Activated CD4-positive, alpha-beta T cell treated with anti-CD3 and anti-CD28 coated beads, Interleukin-2, amount 50 U/mL, for 24 hours (primary cell): ENCODE measurements around the gene TBC1D9B.
"Not testable (repeated sequence)": the region's sequence is repeated elsewhere in the genome, so short reads cannot be mapped to it uniquely, and the experiment has no call there.

Source experiments
- DNase-seq, 2 donors: peaks; one replicate each; pipeline ENCODE4 v3.0.0-alpha.2; 2020; ENCODE audit warnings: low read depth in 1 of 2, low spot score in 1 of 2

Gene TBC1D9B

DNA sequence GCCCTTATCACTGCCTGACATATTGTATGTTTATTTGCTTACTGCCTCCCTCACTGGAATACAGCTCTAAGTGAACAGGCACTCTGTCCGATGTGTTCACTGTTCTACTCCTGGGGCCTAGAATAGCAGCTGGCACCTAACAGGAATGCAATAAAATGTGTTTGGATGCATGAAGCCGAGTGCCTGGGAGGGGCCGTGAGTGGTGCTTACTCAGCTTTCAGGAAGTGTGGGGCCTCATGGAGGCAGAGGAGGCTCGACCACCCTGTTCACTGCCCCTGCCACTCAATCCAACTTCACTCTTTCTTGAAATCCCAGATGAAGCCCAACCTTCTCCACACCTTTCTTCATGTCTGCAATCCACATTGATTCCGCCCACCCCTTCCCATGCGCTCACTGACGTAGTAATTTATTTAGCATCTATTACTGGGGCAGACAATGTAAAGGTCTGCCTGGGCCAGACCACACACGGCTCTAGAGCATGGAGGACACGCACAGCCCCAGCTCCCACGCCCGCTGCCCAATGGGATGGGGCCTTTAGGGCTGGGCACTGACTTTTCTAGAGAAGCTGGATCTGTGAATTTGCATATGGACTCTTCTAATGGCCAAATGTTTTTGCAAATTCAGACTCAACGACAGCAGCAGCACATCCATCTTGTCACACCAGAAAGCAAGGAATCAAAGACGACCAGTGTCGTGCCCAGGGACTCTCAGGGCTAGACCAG, 21.3 kb downstream of the TBC1D9B start:
- DNase-seq, result no peak

DNA sequence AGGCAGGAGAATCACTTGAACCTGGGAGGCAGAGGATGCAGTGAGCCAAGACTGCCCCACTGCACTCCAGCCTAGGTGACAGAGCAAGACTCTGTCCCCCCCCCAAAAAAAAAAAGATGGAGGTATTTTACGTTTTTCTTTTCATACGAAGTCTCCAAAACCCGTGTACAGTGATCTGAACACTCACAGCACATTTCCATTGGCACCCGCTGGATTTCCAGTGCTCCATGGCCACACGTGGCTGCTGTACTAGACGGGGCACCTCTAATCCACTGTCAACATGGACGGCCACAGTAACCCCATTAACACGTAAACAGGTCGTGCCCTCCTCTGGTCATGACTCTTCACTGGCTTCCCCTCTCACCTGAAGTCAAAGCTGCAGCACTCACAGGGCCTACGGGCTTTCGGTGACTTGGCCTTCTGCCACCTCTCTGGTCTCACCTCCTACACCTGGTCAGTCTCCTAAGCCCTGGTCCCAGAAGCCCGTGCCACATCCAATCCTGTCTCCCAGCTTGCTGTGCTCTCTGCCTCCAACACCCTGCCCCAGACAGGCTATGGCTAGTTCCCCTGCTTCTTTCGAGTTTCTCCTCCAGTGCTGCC, 22.1 kb downstream of the TBC1D9B start:
- DNase-seq, result no peak

DNA sequence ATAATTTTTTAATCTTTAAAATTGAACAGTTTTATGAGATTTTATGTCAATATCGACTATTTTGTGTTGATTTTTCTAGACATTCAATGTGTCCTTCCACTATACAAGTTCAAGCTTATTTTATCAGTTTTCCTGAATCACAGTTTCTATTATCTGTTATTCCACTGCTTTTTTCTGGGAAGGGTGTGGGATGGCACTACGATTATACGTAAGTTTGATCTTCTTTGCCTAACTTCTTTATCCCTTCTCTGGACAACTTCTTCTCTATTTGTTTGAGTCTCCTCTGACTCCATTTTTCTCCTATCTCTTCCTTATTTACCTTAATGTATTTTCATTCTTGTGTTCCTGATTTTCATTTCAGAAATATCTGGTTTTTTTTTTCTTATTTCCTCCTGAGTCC, 24.5 kb downstream of the TBC1D9B start:
- DNase-seq, result no peak

DNA sequence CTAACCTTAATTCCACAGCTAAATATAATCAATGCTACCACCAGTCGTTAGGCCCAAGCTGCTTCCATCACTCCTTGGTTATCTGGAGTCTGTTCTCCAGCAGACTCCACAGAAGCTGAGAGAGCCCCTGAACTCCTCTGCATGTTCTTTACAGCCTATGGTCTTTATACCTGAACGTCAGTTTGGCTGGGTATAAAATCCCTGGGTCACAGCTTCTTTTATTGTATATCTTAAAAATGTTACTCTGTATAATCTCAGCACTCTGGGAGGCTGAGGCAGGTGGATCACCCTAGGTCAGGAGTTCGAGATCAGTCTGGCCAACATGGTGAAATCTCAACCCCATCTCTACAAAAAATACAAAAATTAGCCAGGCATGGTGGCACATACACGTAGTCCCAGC, 25.4 kb downstream of the TBC1D9B start:
- no peak for DNase-seq

DNA sequence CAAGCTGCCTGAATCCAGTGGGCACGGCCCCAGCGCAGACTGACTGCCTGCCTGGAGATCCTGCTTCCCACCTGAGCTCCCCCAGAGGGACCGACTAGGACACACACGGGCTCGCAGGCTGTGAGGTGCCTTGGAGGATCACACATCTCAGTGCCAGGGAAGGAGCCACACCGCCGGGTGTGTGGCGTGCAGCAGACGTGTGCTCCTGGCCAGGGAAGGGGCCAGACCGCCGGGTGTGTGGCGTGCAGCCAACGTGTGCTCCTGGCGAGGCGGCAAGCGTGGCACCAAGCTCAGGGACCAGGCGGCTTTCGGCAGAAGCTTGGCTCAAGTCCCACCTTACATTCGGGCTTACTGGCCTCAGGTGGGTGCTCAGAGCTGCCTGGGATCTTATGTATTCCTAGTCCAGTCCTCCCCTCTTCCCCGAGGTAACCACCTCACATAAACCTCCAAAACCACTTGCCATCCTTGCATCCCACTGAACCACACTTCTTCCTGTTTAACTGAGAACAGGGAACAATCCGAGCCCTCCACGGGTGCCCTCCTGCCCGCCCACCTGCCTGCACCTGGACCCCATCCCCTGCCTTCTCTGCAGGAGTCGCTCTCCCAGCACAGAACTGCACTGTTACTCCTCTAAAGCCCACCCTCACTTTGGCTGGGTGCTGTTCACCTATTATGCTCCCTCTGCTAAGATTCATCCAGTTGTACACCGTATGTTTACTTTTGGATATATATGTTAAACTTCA, 26.7 kb downstream of the TBC1D9B start:
- no peak for DNase-seq

DNA sequence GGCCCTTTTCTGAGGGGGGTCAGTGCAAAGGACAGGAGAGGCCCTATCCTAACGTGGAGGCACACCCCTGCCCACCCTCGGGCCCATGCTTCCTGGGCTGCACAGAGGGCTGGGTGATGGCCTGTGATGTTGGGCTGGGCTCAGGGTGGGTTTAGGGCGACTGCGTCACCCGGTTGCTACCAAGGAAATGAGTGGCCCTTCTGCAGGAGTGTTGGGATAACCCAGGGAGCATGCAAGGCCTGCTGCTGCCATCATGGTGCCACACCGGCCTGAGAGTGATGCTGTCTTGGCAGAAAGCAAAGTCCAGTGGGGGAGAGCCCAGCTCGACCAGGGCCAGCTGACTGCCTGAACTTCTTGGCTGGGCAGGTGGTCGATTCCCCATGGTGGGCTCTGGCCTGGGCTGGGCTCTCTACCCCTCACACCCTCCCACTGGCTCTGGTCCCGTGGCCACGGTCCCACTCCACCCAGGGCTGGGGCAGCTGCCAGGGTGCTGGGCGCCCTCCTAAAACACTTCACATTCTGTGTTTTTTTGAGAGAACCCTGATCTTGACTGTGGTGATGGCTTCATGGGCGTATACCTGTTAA, 27.5 kb downstream of the TBC1D9B start:
- DNase-seq, result no peak

DNA sequence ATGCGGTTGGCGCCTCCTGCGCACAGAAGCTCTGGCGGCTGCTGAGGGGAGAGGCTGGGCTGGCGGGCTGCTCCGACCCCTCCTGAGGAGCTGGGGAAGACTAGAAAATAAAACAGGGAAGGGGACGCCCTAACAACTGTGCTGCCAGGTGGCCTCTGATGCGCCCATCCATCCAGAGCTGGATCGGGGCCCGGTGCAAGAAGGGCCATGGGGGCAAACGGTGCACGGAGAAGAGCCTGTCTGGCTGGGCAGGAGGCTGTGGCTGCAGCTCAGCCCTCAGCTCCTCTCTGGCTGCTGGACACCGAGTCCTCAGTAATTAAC, 28.0 kb downstream of the TBC1D9B start:
- DNase-seq, result no peak

DNA sequence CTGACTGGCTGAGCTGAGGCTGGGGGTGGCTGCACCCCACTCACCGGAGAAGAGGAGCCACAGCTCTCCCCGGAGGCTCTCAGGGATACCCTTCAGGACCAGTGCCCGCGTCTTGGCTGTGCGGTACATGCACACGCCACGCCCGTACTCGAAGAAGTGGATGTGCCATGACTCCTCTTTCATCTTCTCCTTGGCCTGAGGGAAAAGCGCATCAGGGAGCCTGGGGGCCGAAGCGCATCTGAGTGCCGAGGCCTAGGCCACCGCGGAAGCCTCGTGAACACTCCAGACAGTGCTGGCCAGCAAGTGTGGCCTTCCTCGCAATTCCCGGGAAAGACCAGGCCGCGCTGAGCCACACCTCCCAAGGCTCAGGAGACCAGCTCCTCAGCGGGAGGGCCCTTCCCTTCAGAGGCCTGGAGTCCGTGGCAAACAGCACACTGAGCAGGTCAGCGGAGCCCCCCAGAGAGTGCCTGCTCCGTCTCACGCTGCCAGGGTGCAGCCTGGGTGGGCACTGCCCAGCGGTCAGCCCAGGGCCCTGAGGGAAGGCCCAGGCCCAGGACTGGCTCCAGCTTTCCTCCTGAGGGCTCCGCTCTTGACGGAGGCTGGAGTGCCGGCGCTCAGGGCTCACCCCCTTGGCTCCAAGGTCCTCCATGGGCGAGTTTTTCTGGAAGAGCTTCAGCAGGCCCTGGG, 28.6 kb downstream of the TBC1D9B start:
- no peak for DNase-seq

DNA sequence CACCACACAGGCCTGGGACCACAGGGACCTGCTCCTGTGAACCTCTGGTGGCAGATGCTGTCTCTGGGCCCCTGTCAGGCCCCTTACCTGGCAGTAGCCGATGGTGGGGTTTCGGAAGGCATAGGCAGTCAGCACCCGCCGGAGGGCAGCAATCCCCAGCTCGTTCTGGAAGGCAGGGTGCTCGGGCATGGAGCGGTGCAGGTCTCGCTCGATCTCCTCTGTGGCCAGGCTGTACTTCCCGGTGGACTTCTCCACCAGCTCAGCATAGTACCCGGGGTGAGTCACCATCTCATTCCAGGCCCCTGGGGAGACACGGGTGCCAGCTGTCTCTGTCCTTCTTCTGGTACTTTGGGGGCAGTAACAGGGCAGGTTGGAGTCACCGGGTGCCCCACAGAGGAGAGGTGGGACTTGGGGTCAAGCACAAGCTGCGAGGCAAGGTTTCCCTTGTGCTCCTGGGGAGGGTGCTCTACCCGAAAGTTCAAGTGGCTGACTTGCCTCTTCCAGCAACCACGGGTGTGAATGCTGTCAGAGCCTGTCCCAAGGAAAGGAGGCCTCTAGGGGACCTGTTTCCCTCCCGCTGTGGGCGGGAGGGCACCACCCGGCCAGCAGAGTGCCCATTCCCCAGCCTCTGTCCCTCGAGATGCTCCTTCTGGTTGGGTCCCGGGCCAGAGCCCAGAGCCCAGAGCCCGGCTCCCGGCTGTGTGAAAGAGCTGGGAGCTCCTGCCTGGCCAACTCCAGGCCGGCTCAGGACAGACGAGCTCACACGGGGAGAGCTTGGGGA, 29.3 kb downstream of the TBC1D9B start:
- DNase-seq, result no peak

DNA sequence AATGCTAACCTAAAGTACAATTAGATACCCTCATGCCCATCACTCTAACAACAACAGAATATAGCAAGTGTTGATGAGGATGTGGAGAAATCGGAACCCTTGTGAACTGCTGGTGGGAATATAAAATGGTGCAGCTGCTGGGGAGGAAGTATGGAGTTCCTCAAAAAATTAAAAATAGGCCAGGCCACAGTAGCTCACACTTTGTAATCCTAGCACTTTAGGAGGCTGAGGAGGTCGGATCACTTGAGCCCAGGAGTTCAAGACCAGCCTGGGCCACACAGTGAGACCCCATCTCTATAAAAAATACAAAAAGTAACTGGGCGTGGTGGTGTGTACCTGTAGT, 31.1 kb downstream of the TBC1D9B start:
- no peak for DNase-seq

DNA sequence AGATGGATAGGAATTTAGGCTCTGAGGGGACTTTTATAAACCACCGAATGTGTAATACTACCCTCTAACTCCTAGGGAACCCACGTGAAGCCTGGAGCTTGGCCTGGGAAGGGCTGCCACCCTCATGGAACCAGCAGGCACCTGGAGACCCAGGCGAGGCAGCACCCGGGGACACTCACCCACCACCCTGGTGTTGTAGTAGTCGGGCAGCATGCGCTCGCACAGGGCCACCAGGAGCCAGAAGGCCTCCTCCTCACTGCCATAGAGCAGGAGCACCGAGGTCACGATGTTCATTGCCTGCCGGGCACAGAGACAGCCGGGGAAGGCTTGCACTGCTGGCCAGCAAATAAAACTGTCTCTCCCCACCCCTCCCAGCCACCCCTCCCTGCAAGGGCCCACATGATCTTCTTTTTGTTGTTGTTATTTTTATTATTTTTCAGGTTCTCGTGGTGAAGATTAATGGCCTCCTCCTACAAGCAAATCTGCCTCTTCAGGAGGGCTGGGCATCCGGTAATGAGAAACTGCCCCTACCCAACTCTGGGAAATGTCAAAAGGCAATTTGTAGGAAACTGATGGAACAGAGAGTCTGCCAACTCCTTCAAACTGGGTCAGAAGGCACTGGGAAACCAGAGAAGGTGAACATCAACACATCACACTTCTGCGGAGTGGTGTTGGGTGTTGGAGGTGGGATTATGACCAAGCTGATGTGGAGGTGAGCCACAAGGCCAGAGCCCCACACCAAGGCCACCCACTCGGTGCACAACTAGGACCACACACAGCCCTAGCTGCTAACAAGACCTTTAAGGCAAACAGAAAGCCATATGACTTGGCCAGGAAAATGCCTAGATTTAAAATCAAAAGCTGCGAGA, 31.7 kb downstream of the TBC1D9B start:
- DNase-seq, result no peak

DNA sequence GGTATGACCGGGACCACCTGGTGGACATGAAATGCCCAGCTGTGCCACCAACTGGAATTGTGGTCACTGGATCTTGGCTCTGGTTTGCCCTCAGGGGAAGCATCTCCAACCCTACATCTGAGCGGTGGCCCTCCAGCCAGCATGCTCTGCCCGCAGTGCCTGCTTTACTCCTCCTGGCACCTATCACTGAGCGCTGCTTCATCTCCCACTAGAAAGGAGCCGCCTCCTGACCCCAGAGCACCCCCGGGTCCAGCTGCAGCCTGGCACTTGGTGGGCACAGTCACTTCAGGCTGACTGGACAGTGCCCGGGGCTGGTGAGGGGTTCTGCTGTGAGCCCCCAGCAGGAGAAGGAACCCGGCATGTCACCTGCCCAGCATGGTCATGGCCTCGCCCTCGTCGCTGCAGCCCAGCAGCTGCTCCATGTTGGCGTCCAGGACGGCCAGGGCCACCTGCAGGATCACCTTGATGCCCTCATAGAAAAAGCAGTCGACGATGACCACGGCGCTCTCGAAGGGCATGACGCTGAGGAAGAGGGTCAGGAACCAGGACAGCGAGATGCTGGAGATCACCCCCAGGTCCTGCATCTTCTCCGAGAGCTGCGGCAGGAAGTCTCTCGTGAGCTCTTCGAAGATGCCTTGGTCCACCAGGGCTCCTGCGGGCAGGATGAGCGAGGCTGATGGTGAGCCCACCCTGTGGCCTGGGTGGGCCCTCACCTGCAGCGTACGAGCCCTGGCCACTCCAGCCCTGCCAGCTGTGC, 33.0 kb downstream of the TBC1D9B start:
- DNase-seq, result no peak

DNA sequence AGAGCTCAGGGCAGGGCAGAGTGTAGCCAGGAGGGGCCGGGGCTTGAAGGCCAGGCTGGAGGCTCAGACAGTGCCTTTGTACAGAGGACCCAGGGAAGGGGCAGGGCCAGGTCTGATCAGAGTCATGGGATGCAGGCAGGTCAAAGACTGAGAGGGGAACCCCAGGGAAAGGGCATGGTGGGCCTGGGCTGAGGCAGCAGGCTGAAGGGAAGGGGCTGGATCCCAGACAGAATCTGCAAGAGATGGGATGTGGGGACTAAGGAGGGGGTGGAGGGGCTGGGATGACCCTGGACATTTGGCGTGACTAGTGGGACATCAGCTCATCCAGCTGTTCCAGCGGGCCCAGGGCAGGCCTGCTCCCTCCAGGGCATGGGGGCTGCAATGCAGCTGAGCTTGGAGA, 33.6 kb downstream of the TBC1D9B start:
- no peak for DNase-seq

DNA sequence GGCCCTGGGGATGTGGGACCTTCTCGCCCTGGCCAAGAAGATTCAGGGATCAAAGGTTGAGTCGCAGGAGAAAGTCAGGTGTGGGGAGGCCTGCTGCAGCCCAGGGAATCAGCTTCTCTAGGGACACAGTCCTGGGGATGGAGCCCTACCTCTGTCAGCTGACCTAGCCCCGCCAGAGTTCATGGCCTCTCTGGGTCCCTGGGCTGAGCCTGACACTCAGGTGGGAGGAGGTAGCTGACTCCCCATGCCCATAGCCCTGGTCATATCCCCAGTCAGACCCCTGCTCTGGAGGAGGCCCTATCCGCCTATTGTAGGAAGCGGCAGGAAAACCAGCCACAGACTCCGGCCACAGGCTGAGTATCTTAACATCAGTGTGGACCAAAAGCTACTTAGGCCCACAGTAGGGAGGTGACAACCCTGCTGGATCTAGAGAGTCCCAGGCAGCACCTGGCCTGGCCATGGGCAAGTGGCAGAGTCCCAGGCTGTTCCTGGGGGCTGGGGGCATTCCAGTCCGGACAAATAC, 34.0 kb downstream of the TBC1D9B start:
- no peak for DNase-seq

DNA sequence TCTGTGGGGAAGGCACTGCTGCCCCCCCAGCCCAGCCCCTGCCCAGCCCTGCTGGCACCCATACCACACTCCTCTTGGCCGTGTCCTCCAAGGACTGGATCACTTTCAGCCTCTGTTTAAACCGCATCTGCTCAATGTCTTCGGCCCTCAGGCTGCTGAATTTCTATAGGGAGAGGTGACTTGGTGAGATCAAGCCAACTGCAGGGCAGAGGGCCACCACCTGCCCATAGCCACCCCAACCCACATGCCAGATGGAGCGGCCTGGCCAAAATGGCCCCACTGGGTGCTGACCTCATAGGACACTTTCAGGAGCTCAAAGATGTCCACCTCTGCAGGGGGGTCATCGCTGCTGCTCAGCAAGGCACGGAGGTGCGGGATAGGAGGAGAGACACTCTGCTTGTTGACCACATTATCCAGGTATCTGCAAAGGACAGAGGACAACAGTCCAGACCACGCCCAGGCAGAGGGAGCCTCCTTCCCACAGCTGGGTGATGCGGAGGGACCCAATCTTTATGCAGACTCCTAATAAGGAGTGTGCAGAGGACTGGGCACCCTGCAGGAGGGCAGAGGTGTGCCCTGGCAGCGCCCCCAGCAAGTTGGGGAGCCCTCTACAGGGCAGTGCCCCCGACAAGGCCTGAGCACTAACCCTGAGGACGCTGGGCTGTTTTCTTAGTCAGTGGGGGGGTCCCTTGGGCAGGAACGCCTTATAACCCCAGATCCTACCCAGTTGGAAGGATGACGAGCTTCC, 34.7 kb downstream of the TBC1D9B start:
- no peak for DNase-seq

DNA sequence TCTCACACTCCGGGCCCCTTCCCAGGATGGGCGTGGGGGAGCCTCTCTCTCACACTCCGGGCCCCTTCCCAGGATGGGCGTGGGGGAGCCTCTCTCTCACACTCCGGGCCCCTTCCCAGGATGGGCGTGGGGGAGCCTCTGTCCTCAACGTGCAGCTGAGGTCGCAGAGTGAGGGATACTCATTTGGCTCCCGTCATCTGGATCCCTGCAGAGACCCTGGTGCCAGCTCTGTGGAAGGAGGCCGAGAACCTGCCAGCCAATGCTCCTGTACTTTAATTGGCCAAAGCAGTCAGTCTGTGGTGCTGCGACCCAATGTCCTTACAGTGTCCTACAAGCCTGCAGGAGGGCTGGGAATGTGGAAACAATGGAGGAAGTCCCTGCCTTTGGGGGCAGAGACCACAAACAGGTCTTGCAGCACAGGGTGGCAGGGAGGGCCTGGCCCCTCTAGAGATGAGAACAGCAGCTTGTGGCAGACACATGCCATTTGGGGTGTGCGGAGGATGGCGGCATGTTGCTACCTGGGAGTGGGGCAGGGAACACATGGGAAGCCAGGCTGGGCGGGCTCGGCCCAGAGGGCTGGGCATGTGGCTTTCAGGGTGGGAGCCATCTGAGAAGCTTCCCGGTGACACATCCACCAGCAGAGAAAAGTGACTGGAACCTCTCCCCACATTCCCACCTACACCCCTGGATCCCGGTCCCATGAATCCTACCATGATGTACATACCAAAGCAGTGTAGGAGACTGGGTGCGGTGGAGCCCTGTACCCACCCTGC, 35.5 kb downstream of the TBC1D9B start:
- DNase-seq, result no peak

DNA sequence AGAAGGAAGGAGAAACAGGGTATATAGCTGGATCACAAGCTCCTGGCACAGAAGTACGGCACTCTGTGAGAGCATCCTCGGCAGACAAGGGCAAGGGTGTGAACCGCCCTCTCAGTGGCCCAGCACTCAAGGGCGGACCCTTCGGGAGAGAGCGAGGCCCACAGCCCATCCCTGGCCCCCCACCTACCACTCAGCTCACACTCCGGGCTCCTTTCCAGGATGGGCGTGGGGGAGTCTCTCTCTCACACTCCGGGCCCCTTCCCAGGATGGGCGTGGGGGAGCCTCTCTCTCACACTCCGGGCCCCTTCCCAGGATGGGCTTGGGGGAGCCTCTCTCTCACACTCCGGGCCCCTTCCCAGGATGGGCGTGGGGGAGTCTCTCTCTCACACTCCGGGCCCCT, 36.2 kb downstream of the TBC1D9B start:
- not testable (repeated sequence) for DNase-seq

DNA sequence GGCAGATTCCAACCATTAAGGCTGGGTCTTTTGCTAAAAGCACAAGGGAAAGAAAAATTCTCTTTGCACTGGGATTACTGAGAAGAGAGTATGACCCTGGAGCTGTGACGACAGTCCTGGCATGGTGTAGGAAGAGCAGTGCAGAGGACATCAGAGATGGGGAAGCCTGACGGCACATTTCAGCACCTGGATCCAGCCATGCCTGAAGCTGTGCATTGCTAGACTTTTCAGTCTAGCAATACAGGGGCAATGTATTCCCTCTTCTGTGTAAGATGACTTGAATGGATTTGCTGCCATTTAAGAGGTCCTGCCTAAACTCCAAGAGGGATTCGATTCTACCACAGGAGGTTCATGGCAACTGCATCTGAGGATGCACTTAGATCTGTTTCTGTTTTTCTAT, 36.7 kb downstream of the TBC1D9B start:
- DNase-seq, result no peak
